Activated CD8-positive, alpha-beta T cell treated with anti-CD3 and anti-CD28 coated beads, Interleukin-2, amount 10 ng/mL, durations not matched to agents 7 days and 5 days (primary cell): ENCODE results near the gene NR5A2. TPM values are rescaled to one million over a fixed set of nuclear protein-coding genes. Genes with fewer than 3 reads are reported as not detected.
"Not testable (repeated sequence)": the region's sequence is repeated elsewhere in the genome, so short reads cannot be mapped to it uniquely, and the experiment has no call there.

ENCODE experiments used
- ATAC-seq: fragments of 150-1000 bp; cut with Tn5 transposase; one replicate; pipeline ENCODE4 v1.10.0; 2021; ENCODE audit warnings: moderate library complexity
- CTCF ChIA-PET: fragments of 350-600 bp; sonication (Branson Sonifier 250); formaldehyde crosslinking; loops from one replicate; lab custom pipeline; 2021; ENCODE audit warnings: antibody characterized with exemption; lab: Charles Lee
- POLR2A ChIA-PET: fragments of 350-600 bp; sonication (Branson Sonifier 250); formaldehyde crosslinking; loops from one replicate; lab custom pipeline; 2021; ENCODE audit warnings: antibody characterized with exemption; lab: Charles Lee
- DNase-seq: peaks from one replicate; pipeline ENCODE4 v3.0.0-alpha.2; 2020
- H3K27ac Mint-ChIP-seq: one replicate; pipeline ENCODE4 v1.8.0; 2021; ENCODE audit warnings: mild to moderate bottlenecking, mixed read lengths
- H3K27me3 Mint-ChIP-seq: one replicate; pipeline ENCODE4 v1.8.0; 2021; ENCODE audit warnings: low read depth, mixed read lengths
- H3K36me3 Mint-ChIP-seq: one replicate; pipeline ENCODE4 v1.8.0; 2021; ENCODE audit warnings: low read depth, mixed read lengths
- H3K4me1 Mint-ChIP-seq: one replicate; pipeline ENCODE4 v1.8.0; 2021; ENCODE audit warnings: low read depth, mixed read lengths
- H3K4me3 Mint-ChIP-seq: one replicate; pipeline ENCODE4 v1.8.0; 2021; ENCODE audit warnings: mild to moderate bottlenecking, mixed read lengths
- H3K9me3 Mint-ChIP-seq: one replicate; pipeline ENCODE4 v1.8.0; 2022; ENCODE audit warnings: mixed read lengths; ENCODE audit not compliant: insufficient read depth
- total RNA-seq, 2 experiments: library from RNA; stranded (reverse); gene quantifications; one replicate each; pipeline ENCODE4 v1.2.3, GENCODE V29; 2021

The NR5A2 gene
- total RNA-seq, 2 experiments from 2014 or later = not detected

- no peak for ATAC-seq
- no peak for DNase-seq
- CTCF ChIA-PET = no interaction called here
- no peaks in the 10 kb centered on the region for H3K36me3 Mint-ChIP-seq
- H3K4me1 Mint-ChIP-seq = no peaks in the 10 kb centered on the region
- H3K9me3 Mint-ChIP-seq = no peaks in the 10 kb centered on the region
- no peak overlapping the region for H3K27ac Mint-ChIP-seq
- no peak overlapping the region for H3K4me3 Mint-ChIP-seq
- POLR2A ChIA-PET = no interaction called here
- H3K27me3 Mint-ChIP-seq = peaks cover 4% of the 10 kb centered on the region
Measured at GRCh38 chr1:200179126-200179780, 151.7 kb downstream of the NR5A2 start.

- CTCF ChIA-PET = no interaction called here
- Mint-ChIP-seq H3K4me3 (no peak overlapping the region), H3K36me3 (no peaks in the 10 kb centered on the region), H3K27me3 (peaks cover 4% of the 10 kb centered on the region), H3K27ac (no peak overlapping the region), H3K4me1 (no peaks in the 10 kb centered on the region), H3K9me3 (no peaks in the 10 kb centered on the region)
- POLR2A ChIA-PET = no interaction called here
- DNase-seq (no peak), ATAC-seq (no peak)
Measured at GRCh38 chr1:200179781-200180160, 152.3 kb downstream of the NR5A2 start.

GRCh38 chr1:200180821-200181220 lies 153.3 kb downstream of the NR5A2 start:
- Mint-ChIP-seq H3K27ac (no peak overlapping the region), H3K4me1 (no peaks in the 10 kb centered on the region), H3K9me3 (no peaks in the 10 kb centered on the region), H3K4me3 (no peak overlapping the region), H3K36me3 (no peaks in the 10 kb centered on the region), H3K27me3 (peaks cover 4% of the 10 kb centered on the region)
- ChIA-PET CTCF (no interaction called here), POLR2A (no interaction called here)
- DNase-seq = no peak
- ATAC-seq = no peak

- Mint-ChIP-seq H3K27me3 (peaks cover 7% of the 10 kb centered on the region), H3K27ac (no peak overlapping the region), H3K4me1 (no peaks in the 10 kb centered on the region), H3K9me3 (no peaks in the 10 kb centered on the region), H3K36me3 (no peaks in the 10 kb centered on the region), H3K4me3 (no peak overlapping the region)
- DNase-seq = no peak
- CTCF ChIA-PET = interaction anchor here (0.8 kb wide), 1 partner anchor 49 kb away, joined by 3 read pairs; no protein-coding TSS in a partner anchor
- POLR2A ChIA-PET = no interaction called here
- ATAC-seq = no peak
Measured at GRCh38 chr1:200181861-200182260, 154.4 kb downstream of the NR5A2 start.

- CTCF ChIA-PET = no interaction called here
- Mint-ChIP-seq H3K36me3 (no peaks in the 10 kb centered on the region), H3K27me3 (peaks cover 11% of the 10 kb centered on the region), H3K9me3 (no peaks in the 10 kb centered on the region), H3K4me3 (no peak overlapping the region), H3K27ac (no peak overlapping the region), H3K4me1 (no peaks in the 10 kb centered on the region)
- ATAC-seq (no peak), DNase-seq (no peak)
- POLR2A ChIA-PET = no interaction called here
Measured at GRCh38 chr1:200182701-200183100, 155.2 kb downstream of the NR5A2 start.

- Mint-ChIP-seq H3K9me3 (no peaks in the 10 kb centered on the region), H3K27ac (no peak overlapping the region), H3K4me3 (no peak overlapping the region), H3K27me3 (peaks cover 11% of the 10 kb centered on the region), H3K4me1 (no peaks in the 10 kb centered on the region), H3K36me3 (no peaks in the 10 kb centered on the region)
- POLR2A ChIA-PET = no interaction called here
- CTCF ChIA-PET = no interaction called here
- no peak for DNase-seq
- no peak for ATAC-seq
Measured at GRCh38 chr1:200183637-200184036, 156.1 kb downstream of the NR5A2 start.

- Mint-ChIP-seq H3K9me3 (no peaks in the 10 kb centered on the region), H3K27me3 (peaks cover 11% of the 10 kb centered on the region), H3K4me1 (no peaks in the 10 kb centered on the region), H3K27ac (no peak overlapping the region), H3K36me3 (no peaks in the 10 kb centered on the region), H3K4me3 (no peak overlapping the region)
- ChIA-PET CTCF (no interaction called here), POLR2A (no interaction called here)
- DNase-seq (no peak), ATAC-seq (no peak)
Measured at GRCh38 chr1:200184196-200184595, 156.7 kb downstream of the NR5A2 start.

- H3K9me3 Mint-ChIP-seq, DNase-seq, CTCF ChIA-PET, H3K36me3 Mint-ChIP-seq, H3K27ac Mint-ChIP-seq, H3K4me1 Mint-ChIP-seq, H3K4me3 Mint-ChIP-seq, ATAC-seq: not testable (repeated sequence)
- POLR2A ChIA-PET = interaction anchor here (0.6 kb wide), 1 partner anchor 343 kb away, joined by 3 read pairs; no protein-coding TSS in a partner anchor
- H3K27me3 Mint-ChIP-seq = peaks cover 10% of the 10 kb centered on the region
Measured at GRCh38 chr1:200185191-200185590, 157.7 kb downstream of the NR5A2 start.

- H3K27me3 Mint-ChIP-seq = peaks cover 11% of the 10 kb centered on the region
- CTCF ChIA-PET, H3K4me3 Mint-ChIP-seq: not testable (repeated sequence)
Measured at GRCh38 chr1:200187332-200187731, 159.8 kb downstream of the NR5A2 start.

GRCh38 chr1:200191993-200192392 lies 164.5 kb downstream of the NR5A2 start:
- H3K27ac Mint-ChIP-seq = no peak overlapping the region
- H3K36me3 Mint-ChIP-seq = no peaks in the 10 kb centered on the region
- ChIA-PET POLR2A (no interaction called here), CTCF (no interaction called here)
- no peaks in the 10 kb centered on the region for H3K4me1 Mint-ChIP-seq
- peaks cover 12% of the 10 kb centered on the region for H3K27me3 Mint-ChIP-seq
- no peak overlapping the region for H3K4me3 Mint-ChIP-seq
- no peaks in the 10 kb centered on the region for H3K9me3 Mint-ChIP-seq
- no peak for DNase-seq
- ATAC-seq = no peak

More at GRCh38 chr1:200187332-200187731, 159.8 kb downstream of the NR5A2 start:
- POLR2A ChIA-PET, H3K36me3 Mint-ChIP-seq, DNase-seq, H3K4me1 Mint-ChIP-seq, H3K9me3 Mint-ChIP-seq, ATAC-seq, H3K27ac Mint-ChIP-seq: not testable (repeated sequence)

- CTCF ChIA-PET = no interaction called here
- peaks cover 12% of the 10 kb centered on the region for H3K27me3 Mint-ChIP-seq
- no peak for ATAC-seq
- H3K4me1 Mint-ChIP-seq = no peaks in the 10 kb centered on the region
- no peak for DNase-seq
- H3K4me3 Mint-ChIP-seq = no peak overlapping the region
- no peaks in the 10 kb centered on the region for H3K9me3 Mint-ChIP-seq
- H3K36me3 Mint-ChIP-seq = no peaks in the 10 kb centered on the region
- no peak overlapping the region for H3K27ac Mint-ChIP-seq
- POLR2A ChIA-PET = no interaction called here
Measured at GRCh38 chr1:200194477-200194876, 167.0 kb downstream of the NR5A2 start.

GRCh38 chr1:200198236-200198635 lies 170.7 kb downstream of the NR5A2 start:
- Mint-ChIP-seq H3K27me3 (peaks cover 12% of the 10 kb centered on the region), H3K9me3 (no peaks in the 10 kb centered on the region)
- POLR2A ChIA-PET = no interaction called here

More at GRCh38 chr1:200198236-200198635, 170.7 kb downstream of the NR5A2 start:
- ATAC-seq = no peak
- Mint-ChIP-seq H3K27ac (no peak overlapping the region), H3K36me3 (no peaks in the 10 kb centered on the region), H3K4me3 (no peak overlapping the region), H3K4me1 (no peaks in the 10 kb centered on the region)
- CTCF ChIA-PET = no interaction called here
- DNase-seq = no peak
